ENCODE results near the gene NCKAP5. TPM values are rescaled to one million over a fixed set of nuclear protein-coding genes. Genes with fewer than 3 reads are reported as not detected.

The NCKAP5 gene
- total RNA-seq, 3 donors from 2014 or later (not counting 1 experiment from before 2014, with no cell fraction given) = 0.12 to 0.20 TPM; not detected in 1

- H3K4me3 Mint-ChIP-seq = no peak overlapping the region
- H3K27ac ChIP-seq (ENCODE audit: low read length) = no peak overlapping the region
- no peaks in the 10 kb centered on the region for H3K4me1 ChIP-seq (ENCODE audit: control insufficient read depth, insufficient read depth, low read length)
- no peak overlapping the region for H3K4me3 ChIP-seq (ENCODE audit: low read length)
- H3K9me3 ChIP-seq (ENCODE audit: control insufficient read depth, insufficient read depth, low read length) = peaks cover 2% of the 10 kb centered on the region
- H3K27ac Mint-ChIP-seq = no peak overlapping the region
- H3K36me3 Mint-ChIP-seq = no peaks in the 10 kb centered on the region
- intact Hi-C loops (cut with micrococcal nuclease) = no loop called here
- H3K36me3 ChIP-seq (ENCODE audit: control insufficient read depth, insufficient read depth, low read length) = no peaks in the 10 kb centered on the region
- no peaks in the 10 kb centered on the region for H3K27me3 Mint-ChIP-seq (ENCODE audit: low read depth in 2 of 2)
- H3K9me3 Mint-ChIP-seq = peaks cover 5% of the 10 kb centered on the region in 2 donors
- ATAC-seq (no peak), DNase-seq (no peak)
- no peaks in the 10 kb centered on the region for H3K27me3 ChIP-seq (ENCODE audit: control insufficient read depth, insufficient read depth, low read length)
- 69% methylated on average over 5 of the region's 5 CpGs for WGBS (ENCODE audit: insufficient coverage)
- no peak for TF ChIP-seq CTCF (IDR thresholded peaks at IDR 0.05)
- no peaks in the 10 kb centered on the region for H3K4me1 Mint-ChIP-seq
Observed at GRCh38 chr2:133240491-133241223, 327.6 kb downstream of the NCKAP5 start.

GRCh38 chr2:133235968-133236367, 332.3 kb downstream of the NCKAP5 start:
- H3K27ac ChIP-seq (ENCODE audit: low read length) = no peak overlapping the region
- H3K9me3 ChIP-seq (ENCODE audit: control insufficient read depth, insufficient read depth, low read length) = peaks cover 2% of the 10 kb centered on the region
- Mint-ChIP-seq H3K4me3 (no peak overlapping the region), H3K4me1 (no peaks in the 10 kb centered on the region), H3K27me3 (ENCODE audit: low read depth in 2 of 2) (no peaks in the 10 kb centered on the region), H3K27ac (no peak overlapping the region), H3K9me3 (peaks cover 3 to 5% of the 10 kb centered on the region in 2 donors), H3K36me3 (no peaks in the 10 kb centered on the region)
- intact Hi-C loops (cut with micrococcal nuclease) = no loop called here
- TF ChIP-seq CTCF (IDR thresholded peaks at IDR 0.05) = no peak
- DNase-seq (no peak), ATAC-seq (no peak)
- no peaks in the 10 kb centered on the region for H3K4me1 ChIP-seq (ENCODE audit: control insufficient read depth, insufficient read depth, low read length)
- WGBS (ENCODE audit: insufficient coverage) = 83% methylated on average over 1 of the region's 1 CpG
- no peaks in the 10 kb centered on the region for H3K27me3 ChIP-seq (ENCODE audit: control insufficient read depth, insufficient read depth, low read length)
- H3K36me3 ChIP-seq (ENCODE audit: control insufficient read depth, insufficient read depth, low read length) = no peaks in the 10 kb centered on the region
- no peak overlapping the region for H3K4me3 ChIP-seq (ENCODE audit: low read length)

GRCh38 chr2:133232556-133232955, 335.7 kb downstream of the NCKAP5 start:
- WGBS (ENCODE audit: insufficient coverage) = no CpG with 5 or more reads among the region's 1 CpG
- Mint-ChIP-seq H3K27me3 (ENCODE audit: low read depth in 2 of 2) (no peaks in the 10 kb centered on the region), H3K9me3 (peaks cover 8 to 11% of the 10 kb centered on the region in 2 donors), H3K4me3 (no peak overlapping the region), H3K27ac (no peak overlapping the region), H3K4me1 (no peaks in the 10 kb centered on the region), H3K36me3 (no peaks in the 10 kb centered on the region)
- Histone ChIP-seq H3K9me3 (ENCODE audit: control insufficient read depth, insufficient read depth, low read length) (no peaks in the 10 kb centered on the region), H3K27me3 (ENCODE audit: control insufficient read depth, insufficient read depth, low read length) (no peaks in the 10 kb centered on the region), H3K4me1 (ENCODE audit: control insufficient read depth, insufficient read depth, low read length) (no peaks in the 10 kb centered on the region), H3K4me3 (ENCODE audit: low read length) (no peak overlapping the region), H3K36me3 (ENCODE audit: control insufficient read depth, insufficient read depth, low read length) (no peaks in the 10 kb centered on the region), H3K27ac (ENCODE audit: low read length) (no peak overlapping the region)
- no peak for ATAC-seq
- no peak for TF ChIP-seq CTCF (IDR thresholded peaks at IDR 0.05)
- DNase-seq = no peak
- intact Hi-C loops (cut with micrococcal nuclease) = no loop called here

GRCh38 chr2:133231264-133231663, 337.0 kb downstream of the NCKAP5 start:
- TF ChIP-seq CTCF (IDR thresholded peaks at IDR 0.05) = no peak
- no peaks in the 10 kb centered on the region for H3K36me3 Mint-ChIP-seq
- Histone ChIP-seq H3K4me1 (ENCODE audit: control insufficient read depth, insufficient read depth, low read length) (no peaks in the 10 kb centered on the region), H3K27me3 (ENCODE audit: control insufficient read depth, insufficient read depth, low read length) (no peaks in the 10 kb centered on the region), H3K36me3 (ENCODE audit: control insufficient read depth, insufficient read depth, low read length) (no peaks in the 10 kb centered on the region), H3K27ac (ENCODE audit: low read length) (no peak overlapping the region), H3K4me3 (ENCODE audit: low read length) (no peak overlapping the region), H3K9me3 (ENCODE audit: control insufficient read depth, insufficient read depth, low read length) (no peaks in the 10 kb centered on the region)
- no peak overlapping the region for H3K4me3 Mint-ChIP-seq
- DNase-seq = no peak
- no peak overlapping the region for H3K27ac Mint-ChIP-seq
- no CpG with 5 or more reads among the region's 1 CpG for WGBS (ENCODE audit: insufficient coverage)
- no peaks in the 10 kb centered on the region for H3K27me3 Mint-ChIP-seq (ENCODE audit: low read depth in 2 of 2)
- ATAC-seq = no peak
- peaks cover 8 to 11% of the 10 kb centered on the region in 2 donors for H3K9me3 Mint-ChIP-seq
- intact Hi-C loops (cut with micrococcal nuclease) = no loop called here
- no peaks in the 10 kb centered on the region for H3K4me1 Mint-ChIP-seq
